NT2/D1 (cell line): ENCODE measurements around the gene HLA-DOA.
A peak's percentile ranks its signal among the peaks of the same experiment; 100 is the strongest.

Experiments used
- DNase-seq: peaks from one replicate; pipeline ENCODE4 v3.0.0-alpha.2; 2011; ENCODE audit warnings: low read depth, low spot score
- H3K27me3 ChIP-seq: 2 replicates; pipeline ENCODE4 v1.6.0; 2011; ENCODE audit warnings: mild to moderate bottlenecking; ENCODE audit not compliant: insufficient read length, insufficient read depth
- H3K36me3 ChIP-seq: 2 replicates; pipeline ENCODE4 v1.6.1; 2011; ENCODE audit warnings: mild to moderate bottlenecking, low read length, mixed read lengths; ENCODE audit not compliant: insufficient read depth, insufficient read length
- H3K4me1 ChIP-seq: 2 replicates; pipeline ENCODE4 v1.5.1; 2011; ENCODE audit not compliant: insufficient read depth, insufficient read length
- H3K4me3 ChIP-seq: 2 replicates; pipeline ENCODE4 v1.5.1; 2011; ENCODE audit warnings: low read depth; ENCODE audit not compliant: insufficient read length
- H3K9ac ChIP-seq: 2 replicates; pipeline ENCODE4 v1.6.0; 2011; ENCODE audit warnings: low read depth; ENCODE audit not compliant: insufficient read length
- H3K9me3 ChIP-seq: 2 replicates; pipeline ENCODE4 v1.5.1; 2011; ENCODE audit warnings: mild to moderate bottlenecking, low read length; ENCODE audit not compliant: insufficient read depth
- SUZ12 ChIP-seq: IDR thresholded peaks from 2 replicates; pipeline ENCODE4 v1.6.1; 2011; ENCODE audit not compliant: insufficient read length, insufficient read depth; ENCODE audit errors: extremely low read depth
- YY1 ChIP-seq: IDR thresholded peaks from 2 replicates; pipeline ENCODE4 v1.6.1; 2011; ENCODE audit not compliant: insufficient read length, insufficient read depth
- ZNF274 ChIP-seq: IDR thresholded peaks from 2 replicates; pipeline ENCODE4 v1.6.1; 2011; ENCODE audit warnings: mild to moderate bottlenecking, low read depth, low read length

HLA-DOA gene

DNA sequence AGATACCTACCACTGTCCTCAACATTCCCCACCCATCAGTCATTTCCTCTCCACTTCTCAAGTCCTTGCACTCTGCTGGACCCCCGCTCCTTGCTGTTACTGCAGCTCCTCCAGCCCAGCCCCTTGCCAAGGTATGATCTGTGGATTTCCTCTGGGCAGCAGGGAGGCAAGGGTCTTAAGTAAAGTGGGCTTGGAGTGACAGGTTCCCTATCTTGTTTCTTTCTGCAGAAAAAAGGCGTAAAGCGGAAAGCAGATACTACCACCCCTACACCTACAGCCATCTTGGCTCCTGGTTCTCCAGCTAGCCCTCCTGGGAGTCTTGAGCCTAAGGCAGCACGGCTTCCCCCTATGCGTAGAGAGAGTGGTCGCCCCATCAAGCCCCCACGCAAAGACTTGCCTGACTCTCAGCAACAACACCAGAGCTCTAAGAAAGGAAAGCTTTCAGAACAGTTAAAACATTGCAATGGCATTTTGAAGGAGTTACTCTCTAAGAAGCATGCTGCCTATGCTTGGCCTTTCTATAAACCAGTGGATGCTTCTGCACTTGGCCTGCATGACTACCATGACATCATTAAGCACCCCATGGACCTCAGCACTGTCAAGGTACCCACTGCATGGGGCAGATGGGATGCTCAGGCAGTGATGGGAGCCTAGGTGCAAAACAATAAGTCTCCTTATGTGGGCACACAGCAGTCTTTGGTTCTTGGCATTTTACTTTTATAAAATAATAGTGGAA is 32.9 kb downstream of the HLA-DOA start:
- Histone ChIP-seq H3K4me3 (no peak overlapping the region), H3K27me3 (no peaks in the 10 kb centered on the region), H3K4me1 (peaks cover 2% of the 10 kb centered on the region), H3K9me3 (no peaks in the 10 kb centered on the region), H3K36me3 (peaks cover 92% of the 10 kb centered on the region), H3K9ac (no peak overlapping the region)
- no peak for DNase-seq
- TF ChIP-seq YY1 = no peak
- TF ChIP-seq SUZ12 = no peak
- no peak for TF ChIP-seq ZNF274

DNA sequence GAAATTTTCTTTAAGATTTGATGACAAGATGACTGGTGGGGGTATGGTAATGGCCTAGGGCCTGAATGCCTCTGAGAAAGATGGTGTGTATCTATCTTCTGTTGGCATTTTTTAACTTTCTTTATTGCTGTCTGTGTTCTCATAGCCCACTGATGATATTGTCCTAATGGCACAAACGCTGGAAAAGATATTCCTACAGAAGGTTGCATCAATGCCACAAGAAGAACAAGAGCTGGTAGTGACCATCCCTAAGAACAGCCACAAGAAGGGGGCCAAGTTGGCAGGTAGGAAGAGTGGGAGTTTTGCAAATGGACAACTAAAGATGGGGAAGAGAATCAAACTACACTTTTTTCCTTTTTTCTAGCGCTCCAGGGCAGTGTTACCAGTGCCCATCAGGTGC is 33.5 kb downstream of the HLA-DOA start:
- Histone ChIP-seq H3K4me1 (peaks cover 2% of the 10 kb centered on the region), H3K9me3 (no peaks in the 10 kb centered on the region), H3K4me3 (no peak overlapping the region), H3K9ac (no peak overlapping the region), H3K27me3 (no peaks in the 10 kb centered on the region), H3K36me3 (peaks cover 92% of the 10 kb centered on the region)
- DNase-seq = no peak
- no peak for TF ChIP-seq SUZ12
- no peak for TF ChIP-seq ZNF274
- TF ChIP-seq YY1 = no peak

DNA sequence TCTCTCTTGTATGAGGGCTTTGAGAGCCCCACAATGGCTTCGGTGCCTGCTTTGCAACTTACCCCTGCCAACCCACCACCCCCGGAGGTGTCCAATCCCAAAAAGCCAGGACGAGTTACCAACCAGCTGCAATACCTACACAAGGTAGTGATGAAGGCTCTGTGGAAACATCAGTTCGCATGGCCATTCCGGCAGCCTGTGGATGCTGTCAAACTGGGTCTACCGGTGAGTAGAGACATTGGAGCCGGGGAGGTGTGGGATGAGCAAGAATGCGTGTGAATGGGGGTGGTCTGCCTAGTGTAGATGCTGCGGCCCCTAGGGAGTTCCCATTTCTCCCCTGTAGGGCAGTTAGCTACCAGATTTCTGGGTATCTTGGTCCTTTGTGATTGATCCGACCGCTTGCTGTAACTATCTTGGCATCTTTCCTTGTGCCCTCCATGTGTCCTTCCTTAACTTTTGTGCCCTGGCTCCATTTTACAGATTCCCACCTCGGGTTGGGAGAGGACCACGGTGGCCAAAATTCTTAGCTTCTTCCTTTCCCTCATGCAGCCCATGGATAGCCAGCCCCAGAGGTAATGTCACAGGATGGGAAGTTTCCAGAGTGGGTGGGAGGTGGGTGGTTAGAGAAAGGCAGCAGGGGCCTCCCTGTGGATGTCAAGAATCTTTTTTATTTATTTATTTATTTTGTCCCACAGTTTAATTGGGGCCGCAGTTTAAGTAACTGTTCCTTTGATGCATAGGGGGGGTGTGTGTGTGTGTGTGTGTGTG is 34.7 kb downstream of the HLA-DOA start:
- no peaks in the 10 kb centered on the region for H3K9me3 ChIP-seq
- TF ChIP-seq ZNF274 (no peak), YY1 (no peak), SUZ12 (no peak)
- peak overlapping the region; percentile 44 for H3K9ac ChIP-seq
- peaks cover 82% of the 10 kb centered on the region for H3K36me3 ChIP-seq
- peak overlapping the region; percentile 90 for H3K4me3 ChIP-seq
- no peak for DNase-seq
- no peaks in the 10 kb centered on the region for H3K27me3 ChIP-seq
- peaks cover 2% of the 10 kb centered on the region for H3K4me1 ChIP-seq

DNA sequence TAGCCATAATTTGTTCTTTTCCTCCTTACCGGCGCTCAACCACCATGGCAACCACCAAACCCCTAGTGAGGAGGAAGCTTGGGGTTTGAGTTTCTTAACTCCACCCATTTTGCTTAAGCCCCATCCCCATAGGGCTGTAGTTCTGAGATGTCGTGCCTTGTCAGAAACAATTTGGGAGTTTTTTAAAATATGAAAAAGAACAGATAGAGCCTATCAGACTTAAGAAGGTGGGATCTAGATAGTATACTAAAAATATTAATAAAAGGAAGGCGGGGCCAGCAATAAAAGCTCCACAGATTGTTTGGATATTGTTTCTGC is 35.4 kb downstream of the HLA-DOA start:
- Histone ChIP-seq H3K9me3 (no peaks in the 10 kb centered on the region), H3K36me3 (peaks cover 79% of the 10 kb centered on the region), H3K27me3 (no peaks in the 10 kb centered on the region), H3K4me3 (peak overlapping the region; percentile 90), H3K9ac (peak overlapping the region; percentile 96), H3K4me1 (peaks cover 2% of the 10 kb centered on the region)
- no peak for DNase-seq
- TF ChIP-seq YY1 = no peak

DNA sequence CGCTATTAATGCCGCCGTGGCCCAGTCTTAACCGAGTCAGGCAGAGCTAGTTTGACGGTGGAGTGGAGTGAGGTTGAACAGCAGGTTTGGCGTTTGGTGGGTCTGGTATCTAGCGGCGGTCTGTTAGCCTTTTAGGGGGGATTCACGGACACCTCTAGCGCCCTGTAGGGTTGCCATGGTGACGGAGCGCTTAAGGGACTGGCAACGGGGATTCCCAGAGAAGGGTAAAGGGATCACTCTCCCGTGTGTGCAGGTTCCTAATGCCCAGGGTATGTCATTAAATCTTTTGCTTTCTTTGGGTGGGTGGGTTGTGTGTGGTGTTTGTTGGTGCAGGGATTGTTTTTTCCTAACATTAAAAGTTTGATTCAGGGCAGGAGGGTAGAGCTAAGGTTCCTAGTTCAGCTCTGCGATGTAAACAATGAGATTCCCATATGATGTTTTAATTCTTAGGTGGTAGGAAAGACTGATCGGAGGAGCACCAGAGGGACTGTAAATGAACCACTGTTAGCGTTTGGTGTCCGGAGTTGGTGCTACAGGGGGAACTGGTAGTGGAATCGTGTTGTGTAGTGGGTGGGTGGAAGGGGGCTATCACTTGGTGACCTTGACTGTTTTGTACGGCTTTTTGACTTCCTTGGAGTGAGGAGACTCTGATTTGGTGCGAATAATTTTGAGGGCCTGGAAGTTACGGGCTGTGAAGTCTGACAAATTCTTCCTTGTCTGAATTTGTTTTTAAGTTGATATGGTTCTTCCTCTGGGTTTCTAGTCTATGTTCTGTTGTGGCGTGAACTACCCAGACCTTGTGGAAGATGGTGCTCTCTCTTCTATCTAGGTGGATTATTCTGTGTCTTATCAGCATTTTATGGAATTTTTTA is 36.0 kb downstream of the HLA-DOA start:
- no peak for DNase-seq

DNA sequence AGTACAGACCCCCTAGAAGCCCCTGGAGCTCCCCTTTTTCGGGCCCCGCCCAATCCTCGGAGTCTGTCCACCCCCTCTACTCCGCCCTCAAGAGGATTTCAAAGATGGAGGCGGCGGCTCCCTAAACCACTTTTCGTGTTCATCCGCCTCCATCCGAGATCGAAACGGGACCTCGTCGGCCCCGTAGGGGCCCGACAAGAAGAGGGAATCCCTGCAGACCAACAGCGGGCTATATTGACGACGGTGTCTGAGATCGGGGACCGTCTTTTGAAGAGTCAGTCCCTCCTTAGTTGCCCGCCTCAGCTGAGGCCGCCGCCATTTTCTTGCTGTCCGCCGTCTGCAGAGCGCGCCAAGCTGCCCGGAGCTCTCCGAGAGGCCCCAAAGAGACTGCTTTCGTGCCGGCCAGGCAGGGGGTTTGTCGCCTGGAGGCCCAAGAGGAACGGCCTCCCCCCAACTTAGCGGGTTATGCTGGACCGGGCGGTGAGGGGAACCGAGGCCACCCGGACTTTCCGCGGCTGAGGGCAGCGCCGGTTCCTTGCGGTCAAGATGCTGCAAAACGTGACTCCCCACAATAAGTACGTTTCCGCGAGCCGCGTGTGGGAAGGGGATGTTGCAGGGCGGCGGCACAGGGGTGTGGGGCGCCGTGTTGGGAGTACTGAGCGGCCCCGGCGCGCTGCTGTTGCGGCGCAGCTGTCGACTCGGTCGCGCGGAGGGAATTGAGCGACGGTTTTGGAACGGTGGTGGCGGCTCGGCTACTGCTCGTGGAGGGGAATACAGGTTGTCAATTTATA is 36.8 kb downstream of the HLA-DOA start:
- DNase-seq = no peak
- Histone ChIP-seq H3K36me3 (peaks cover 66% of the 10 kb centered on the region), H3K4me3 (peak overlapping the region; percentile 90)

More for the DNA sequence above, 36.0 kb downstream of the HLA-DOA start:
- H3K9ac ChIP-seq = peak overlapping the region; percentile 96
- peak overlapping the region; percentile 90 for H3K4me3 ChIP-seq
- TF ChIP-seq ZNF274 = no peak
- no peak for TF ChIP-seq SUZ12
- TF ChIP-seq YY1 = no peak
- peaks cover 2% of the 10 kb centered on the region for H3K4me1 ChIP-seq
- peaks cover 74% of the 10 kb centered on the region for H3K36me3 ChIP-seq
- no peaks in the 10 kb centered on the region for H3K9me3 ChIP-seq
- no peaks in the 10 kb centered on the region for H3K27me3 ChIP-seq

More for the DNA sequence above, 36.8 kb downstream of the HLA-DOA start:
- Histone ChIP-seq H3K9me3 (no peaks in the 10 kb centered on the region), H3K4me1 (peaks cover 2% of the 10 kb centered on the region), H3K9ac (peak overlapping the region; percentile 96), H3K27me3 (no peaks in the 10 kb centered on the region)
- TF ChIP-seq YY1 (no peak), ZNF274 (no peak), SUZ12 (no peak)
